HFFc6 (cell line): ENCODE results near the gene GGN. TPM values are rescaled to one million over a fixed set of nuclear protein-coding genes. Genes with fewer than 3 reads are reported as not detected.
A peak's percentile ranks its signal among the peaks of the same experiment; 100 is the strongest.
"Not testable (repeated sequence)": the region's sequence is repeated elsewhere in the genome, so short reads cannot be mapped to it uniquely, and the experiment has no call there.

Experiments
- DNase-seq: peaks from one replicate; pipeline ENCODE4 v3.0.0-alpha.2; 2018
- H3K27ac Mint-ChIP-seq: 2 replicates; pipeline ENCODE4 v1.8.0; 2020; ENCODE audit warnings: mild to moderate bottlenecking, mixed read lengths
- H3K27me3 Mint-ChIP-seq: 2 replicates; pipeline ENCODE4 v1.8.0; 2021; ENCODE audit warnings: mild to moderate bottlenecking, moderate library complexity, mixed read lengths; ENCODE audit not compliant: insufficient read depth
- H3K36me3 Mint-ChIP-seq: 2 replicates; pipeline ENCODE4 v1.8.0; 2021; ENCODE audit warnings: low read depth, mixed read lengths
- H3K4me1 Mint-ChIP-seq: 2 replicates; pipeline ENCODE4 v1.8.0; 2020; ENCODE audit warnings: low read depth, mixed read lengths
- H3K4me3 Mint-ChIP-seq: 2 replicates; pipeline ENCODE4 v1.8.0; 2020; ENCODE audit warnings: mild to moderate bottlenecking, moderate library complexity, mixed read lengths
- H3K9me3 Mint-ChIP-seq: 2 replicates; pipeline ENCODE4 v1.8.0; 2020; ENCODE audit warnings: mild to moderate bottlenecking, mixed read lengths
- total RNA-seq, 6 experiments: library from RNA; stranded (reverse); fragmentation: NEBNext Ultra II Directional; extraction: Animal tissue kit (Norgen Biotek cat#: 25700); gene quantifications; 2 replicates in 1 of 6; 3 replicates in 5 of 6; pipeline ENCODE4 v1.2.3, GENCODE V29; 2021
- TF ChIP-seq, protein P1 (sequence below): fragments of 200-600 bp; sonication (generic); IDR thresholded peaks from 2 replicates; pipeline ENCODE4 v1.5.0; 2021; ENCODE audit warnings: antibody characterized with exemption, mild to moderate bottlenecking

GGN gene
- total RNA-seq, 6 experiments from 2014 or later, result 1.7 to 3.2 (median 2.2) TPM

GRCh38 chr19:38346837-38347236, 41.0 kb downstream of the GGN start:
- TF ChIP-seq, protein P1, sequence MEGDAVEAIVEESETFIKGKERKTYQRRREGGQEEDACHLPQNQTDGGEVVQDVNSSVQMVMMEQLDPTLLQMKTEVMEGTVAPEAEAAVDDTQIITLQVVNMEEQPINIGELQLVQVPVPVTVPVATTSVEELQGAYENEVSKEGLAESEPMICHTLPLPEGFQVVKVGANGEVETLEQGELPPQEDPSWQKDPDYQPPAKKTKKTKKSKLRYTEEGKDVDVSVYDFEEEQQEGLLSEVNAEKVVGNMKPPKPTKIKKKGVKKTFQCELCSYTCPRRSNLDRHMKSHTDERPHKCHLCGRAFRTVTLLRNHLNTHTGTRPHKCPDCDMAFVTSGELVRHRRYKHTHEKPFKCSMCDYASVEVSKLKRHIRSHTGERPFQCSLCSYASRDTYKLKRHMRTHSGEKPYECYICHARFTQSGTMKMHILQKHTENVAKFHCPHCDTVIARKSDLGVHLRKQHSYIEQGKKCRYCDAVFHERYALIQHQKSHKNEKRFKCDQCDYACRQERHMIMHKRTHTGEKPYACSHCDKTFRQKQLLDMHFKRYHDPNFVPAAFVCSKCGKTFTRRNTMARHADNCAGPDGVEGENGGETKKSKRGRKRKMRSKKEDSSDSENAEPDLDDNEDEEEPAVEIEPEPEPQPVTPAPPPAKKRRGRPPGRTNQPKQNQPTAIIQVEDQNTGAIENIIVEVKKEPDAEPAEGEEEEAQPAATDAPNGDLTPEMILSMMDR, result no peak
- no peak for DNase-seq
- Mint-ChIP-seq H3K27me3 (peaks cover 13% of the 10 kb centered on the region), H3K27ac (no peak overlapping the region), H3K4me3 (no peak overlapping the region), H3K9me3 (no peaks in the 10 kb centered on the region), H3K36me3 (no peaks in the 10 kb centered on the region), H3K4me1 (no peaks in the 10 kb centered on the region)

DNA sequence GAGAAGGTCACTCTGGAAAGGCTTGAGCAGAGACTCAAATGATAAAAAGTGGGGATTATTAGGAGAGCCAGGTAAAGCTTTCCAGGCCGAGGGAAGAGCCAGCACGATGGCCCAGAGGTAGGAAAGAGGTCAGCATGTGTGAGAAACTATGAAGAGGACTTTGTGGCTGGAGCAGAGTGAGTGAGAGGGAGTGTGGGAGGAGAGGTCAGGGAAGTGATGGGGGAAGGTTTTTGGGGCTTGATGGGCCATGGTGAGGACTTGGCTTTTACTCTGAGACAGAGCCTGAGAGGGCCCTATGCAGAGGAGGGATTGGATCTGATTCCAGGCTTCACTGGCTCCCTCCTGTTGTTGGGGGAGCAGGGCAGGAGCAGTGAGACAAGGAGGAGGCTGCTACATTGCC, 46.9 kb downstream of the GGN start:
- Mint-ChIP-seq H3K27ac (no peak overlapping the region), H3K4me3 (no peak overlapping the region), H3K4me1 (peaks cover 17% of the 10 kb centered on the region), H3K36me3 (no peaks in the 10 kb centered on the region), H3K9me3 (no peaks in the 10 kb centered on the region), H3K27me3 (peaks cover 3% of the 10 kb centered on the region; the same call in 1 of the 2 replicates)
- TF ChIP-seq, protein P1, result no peak
- DNase-seq, result no peak

DNA sequence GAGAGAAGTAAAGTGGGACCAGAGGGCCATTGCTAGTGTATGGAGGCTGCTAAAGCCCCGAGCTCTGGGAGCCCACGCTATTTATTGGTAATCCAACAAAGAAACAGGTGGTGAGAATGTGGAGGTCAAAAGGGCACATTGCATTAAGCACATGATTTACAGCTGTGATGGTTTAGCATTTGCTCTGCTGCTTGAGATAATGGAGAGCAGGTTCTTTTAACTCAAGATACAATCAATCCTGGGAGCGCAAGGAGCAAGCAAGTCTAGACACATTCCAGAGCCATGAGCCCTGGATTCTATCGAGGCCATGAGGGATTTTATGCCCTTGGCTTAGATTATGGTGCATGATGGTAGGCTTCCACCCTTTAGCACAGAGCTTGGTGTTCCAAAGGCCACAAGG, 48.8 kb downstream of the GGN start:
- DNase-seq, H3K27me3 Mint-ChIP-seq, H3K4me3 Mint-ChIP-seq, H3K9me3 Mint-ChIP-seq, H3K36me3 Mint-ChIP-seq, H3K27ac Mint-ChIP-seq: not testable (repeated sequence)
- peaks cover 17% of the 10 kb centered on the region for H3K4me1 Mint-ChIP-seq

DNA sequence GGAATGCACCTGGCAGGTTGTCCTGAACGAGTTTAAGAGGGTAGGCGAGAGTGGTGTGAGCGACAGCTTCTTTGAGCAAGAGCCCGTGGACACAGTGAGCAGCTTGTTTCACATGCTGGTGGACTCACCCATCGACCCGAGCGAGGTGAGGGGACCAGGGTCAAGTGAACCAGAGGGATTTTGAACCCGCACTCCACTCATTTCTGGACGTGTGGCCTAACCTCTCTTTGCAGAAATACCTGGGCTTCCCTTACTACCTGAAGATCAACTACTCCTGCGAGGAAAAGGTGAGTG, 50.5 kb downstream of the GGN start:
- H3K4me3 Mint-ChIP-seq, result peak overlapping the region; percentile 96
- peaks cover 17% of the 10 kb centered on the region for H3K4me1 Mint-ChIP-seq
- DNase-seq, result no peak
- H3K27me3 Mint-ChIP-seq, result peaks cover 1% of the 10 kb centered on the region; the same call in 1 of the 2 replicates
- H3K9me3 Mint-ChIP-seq, result no peaks in the 10 kb centered on the region
- H3K36me3 Mint-ChIP-seq, result no peaks in the 10 kb centered on the region
- no peak overlapping the region for H3K27ac Mint-ChIP-seq
- TF ChIP-seq, protein P1, result no peak

DNA sequence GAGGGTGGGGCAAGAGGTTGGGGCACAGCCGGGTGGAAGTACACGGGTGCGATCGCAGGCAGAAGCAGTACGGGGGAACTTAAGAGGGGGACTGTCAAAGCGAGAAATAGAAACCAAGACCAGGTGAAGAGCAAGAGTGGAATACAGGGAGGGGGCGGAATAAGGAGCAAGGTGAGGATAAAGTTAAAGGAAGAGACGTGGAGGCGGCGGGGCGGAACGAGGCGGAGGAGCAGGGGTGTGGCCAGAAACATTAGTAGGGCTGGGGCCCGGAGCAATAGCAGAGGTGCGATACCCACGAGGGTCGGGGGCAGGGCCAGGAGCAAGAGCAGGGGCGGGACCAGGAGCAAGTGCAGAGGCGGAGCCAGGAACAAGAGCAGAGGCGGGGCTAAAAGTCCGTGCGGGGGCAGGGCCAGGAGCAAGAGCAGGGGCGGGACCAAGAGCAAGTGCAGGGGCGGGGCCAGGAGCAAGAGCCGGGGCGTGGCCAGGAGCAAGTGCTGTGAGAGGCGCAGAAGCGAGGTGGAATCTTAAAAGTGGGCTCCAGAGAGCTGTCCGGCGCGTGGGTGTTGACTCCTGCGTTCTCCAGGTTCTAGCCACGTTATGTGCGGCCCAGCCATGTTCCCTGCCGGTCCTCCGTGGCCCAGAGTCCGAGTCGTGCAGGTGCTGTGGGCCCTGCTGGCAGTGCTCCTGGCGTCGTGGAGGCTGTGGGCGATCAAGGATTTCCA, 51.0 kb downstream of the GGN start:
- Mint-ChIP-seq H3K27me3 (peaks cover 1% of the 10 kb centered on the region; the same call in 1 of the 2 replicates), H3K36me3 (no peaks in the 10 kb centered on the region), H3K4me1 (peaks cover 17% of the 10 kb centered on the region), H3K9me3 (no peaks in the 10 kb centered on the region), H3K4me3 (peak overlapping the region; percentile 96), H3K27ac (peak overlapping the region; percentile 95)
- TF ChIP-seq, protein P1, result no peak
- DNase-seq, result peak; percentile 87

DNA sequence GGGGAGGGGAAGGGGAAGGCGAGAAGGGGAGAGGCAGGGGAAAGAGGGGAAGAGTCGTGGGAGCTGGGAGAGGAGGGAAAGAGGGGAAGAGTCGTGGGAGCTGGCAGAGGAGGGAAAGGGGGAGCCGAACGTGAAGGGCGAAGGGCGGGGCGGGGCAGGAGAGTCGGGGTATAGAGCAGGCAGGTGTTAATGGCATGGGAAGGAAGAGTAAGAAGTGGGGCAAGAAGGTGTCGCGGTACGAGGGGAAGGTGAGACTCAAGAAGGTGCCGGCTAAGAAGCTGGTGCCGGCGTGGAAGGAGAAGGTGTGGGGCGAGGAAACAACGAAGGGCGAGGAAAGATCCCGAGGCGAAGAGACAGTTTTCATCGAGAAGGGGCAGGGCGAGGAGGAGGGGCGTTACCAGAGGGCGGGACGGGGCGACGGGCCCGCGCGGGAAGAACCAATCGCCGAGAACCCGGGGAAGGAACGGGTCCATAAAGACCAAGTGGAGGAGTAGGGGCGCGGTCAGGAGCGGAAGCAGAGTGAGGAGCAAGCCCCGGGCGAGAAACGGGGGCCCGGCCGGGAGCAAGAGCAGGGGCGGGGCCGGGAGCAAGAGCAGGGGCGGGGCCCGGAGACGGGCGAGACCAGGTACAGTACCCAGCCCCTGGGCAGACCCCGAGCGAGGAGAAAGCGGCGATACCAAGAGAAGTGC, 51.7 kb downstream of the GGN start:
- peak overlapping the region; percentile 96 for H3K4me3 Mint-ChIP-seq
- no peaks in the 10 kb centered on the region for H3K9me3 Mint-ChIP-seq
- H3K36me3 Mint-ChIP-seq, result no peaks in the 10 kb centered on the region
- TF ChIP-seq, protein P1, result no peak
- H3K27ac Mint-ChIP-seq, result peak overlapping the region; percentile 95
- peak; percentile 96 for DNase-seq
- peaks cover 1% of the 10 kb centered on the region; the same call in 1 of the 2 replicates for H3K27me3 Mint-ChIP-seq
- H3K4me1 Mint-ChIP-seq, result peaks cover 17% of the 10 kb centered on the region
